ENCODE data around the gene SFTPD.

SFTPD gene

DNA sequence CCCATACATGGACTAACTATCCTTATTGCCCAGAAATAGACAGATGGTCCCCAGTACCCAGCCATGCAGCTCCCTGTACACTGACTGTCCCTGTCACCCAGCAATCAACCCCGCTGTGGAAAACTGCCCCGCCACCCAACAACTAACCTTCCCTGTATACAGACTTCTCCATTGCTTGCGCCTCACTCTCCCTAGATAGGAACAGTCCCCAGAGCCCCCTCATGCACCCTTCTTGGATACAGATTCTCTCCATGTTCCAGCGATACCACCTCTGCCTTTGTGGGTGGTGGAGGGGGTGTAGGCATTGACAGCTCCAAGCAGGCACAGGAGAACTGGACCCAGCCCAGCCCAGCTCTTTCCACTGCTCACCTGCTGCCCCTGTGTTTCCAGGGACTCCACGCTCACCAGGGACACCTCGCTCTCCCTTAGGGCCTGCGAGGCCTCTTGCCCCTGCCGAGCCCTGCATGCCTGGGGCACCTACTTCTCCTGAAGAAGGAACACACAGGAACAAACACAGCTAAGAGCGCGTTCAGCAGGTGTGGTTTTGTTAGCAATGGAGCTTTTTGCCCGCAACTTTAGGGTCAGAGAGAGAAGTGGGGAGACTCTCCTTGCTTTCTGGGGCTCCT is 7.2 kb downstream of the SFTPD start:
- TF ChIP-seq EZH2phosphoT487 (IDR thresholded peaks at IDR 0.05; ENCODE audit: low read depth) = no peak
- TF ChIP-seq, protein P1, sequence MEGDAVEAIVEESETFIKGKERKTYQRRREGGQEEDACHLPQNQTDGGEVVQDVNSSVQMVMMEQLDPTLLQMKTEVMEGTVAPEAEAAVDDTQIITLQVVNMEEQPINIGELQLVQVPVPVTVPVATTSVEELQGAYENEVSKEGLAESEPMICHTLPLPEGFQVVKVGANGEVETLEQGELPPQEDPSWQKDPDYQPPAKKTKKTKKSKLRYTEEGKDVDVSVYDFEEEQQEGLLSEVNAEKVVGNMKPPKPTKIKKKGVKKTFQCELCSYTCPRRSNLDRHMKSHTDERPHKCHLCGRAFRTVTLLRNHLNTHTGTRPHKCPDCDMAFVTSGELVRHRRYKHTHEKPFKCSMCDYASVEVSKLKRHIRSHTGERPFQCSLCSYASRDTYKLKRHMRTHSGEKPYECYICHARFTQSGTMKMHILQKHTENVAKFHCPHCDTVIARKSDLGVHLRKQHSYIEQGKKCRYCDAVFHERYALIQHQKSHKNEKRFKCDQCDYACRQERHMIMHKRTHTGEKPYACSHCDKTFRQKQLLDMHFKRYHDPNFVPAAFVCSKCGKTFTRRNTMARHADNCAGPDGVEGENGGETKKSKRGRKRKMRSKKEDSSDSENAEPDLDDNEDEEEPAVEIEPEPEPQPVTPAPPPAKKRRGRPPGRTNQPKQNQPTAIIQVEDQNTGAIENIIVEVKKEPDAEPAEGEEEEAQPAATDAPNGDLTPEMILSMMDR (IDR thresholded peaks at IDR 0.05; ENCODE audit: low read depth, low read length) = no peak
- H3K27me3 ChIP-seq (ENCODE audit: low read depth, low read length) = peaks cover 18% of the 10 kb centered on the region
- no peak overlapping the region for H3K4me3 ChIP-seq (ENCODE audit: low read length)
- H3K9me3 ChIP-seq (ENCODE audit: insufficient read depth, low read length) = no peaks in the 10 kb centered on the region
- H3K4me1 ChIP-seq (ENCODE audit: low read length) = peaks cover 15% of the 10 kb centered on the region
- H3K36me3 ChIP-seq (replicated peaks; ENCODE audit: low read depth, low read length) = no peaks in the 10 kb centered on the region
- H3K79me2 ChIP-seq (ENCODE audit: low read length) = no peaks in the 10 kb centered on the region
- no peak overlapping the region for H3K27ac ChIP-seq (ENCODE audit: low read length)
- H2AFZ ChIP-seq (ENCODE audit: low read depth, low read length) = no peak overlapping the region
- H3K9ac ChIP-seq (ENCODE audit: low read length) = no peak overlapping the region
- H3K4me2 ChIP-seq (ENCODE audit: low read length) = no peak overlapping the region
- H4K20me1 ChIP-seq (ENCODE audit: insufficient read depth, low read length) = no peaks in the 10 kb centered on the region

DNA sequence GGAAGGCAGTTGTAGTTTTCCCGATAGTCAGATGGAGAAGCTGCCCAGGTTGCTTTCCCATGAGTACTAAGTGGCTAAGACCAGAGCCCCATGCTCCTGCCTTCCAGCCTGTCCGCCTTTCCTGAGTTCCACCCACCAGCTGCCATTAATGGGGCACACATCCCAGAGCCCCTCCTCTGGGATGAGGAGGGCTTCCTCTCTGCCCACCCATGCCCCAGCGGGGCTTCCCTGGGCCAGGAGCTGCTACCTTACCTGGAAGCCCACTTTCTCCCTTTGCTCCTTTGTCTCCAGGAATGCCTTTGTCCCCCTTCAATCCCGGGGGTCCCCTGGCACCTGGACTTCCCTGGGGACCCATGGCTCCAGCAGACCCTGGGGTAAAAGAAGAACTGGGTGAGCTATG is 7.8 kb downstream of the SFTPD start:
- Histone ChIP-seq H3K27me3 (ENCODE audit: low read depth, low read length) (peaks cover 18% of the 10 kb centered on the region), H2AFZ (ENCODE audit: low read depth, low read length) (no peak overlapping the region), H3K79me2 (ENCODE audit: low read length) (no peaks in the 10 kb centered on the region), H3K9me3 (ENCODE audit: insufficient read depth, low read length) (no peaks in the 10 kb centered on the region), H3K4me1 (ENCODE audit: low read length) (peaks cover 15% of the 10 kb centered on the region), H3K27ac (ENCODE audit: low read length) (no peak overlapping the region), H3K9ac (ENCODE audit: low read length) (no peak overlapping the region), H3K4me2 (ENCODE audit: low read length) (no peak overlapping the region), H3K36me3 (replicated peaks; ENCODE audit: low read depth, low read length) (no peaks in the 10 kb centered on the region), H4K20me1 (ENCODE audit: insufficient read depth, low read length) (no peaks in the 10 kb centered on the region), H3K4me3 (ENCODE audit: low read length) (no peak overlapping the region)
- TF ChIP-seq, protein P1 (IDR thresholded peaks at IDR 0.05; ENCODE audit: low read depth, low read length) = no peak
- no peak for TF ChIP-seq EZH2phosphoT487 (IDR thresholded peaks at IDR 0.05; ENCODE audit: low read depth)

GRCh38 chr10:79940431-79940830 is 8.5 kb downstream of the SFTPD start:
- Histone ChIP-seq H4K20me1 (ENCODE audit: insufficient read depth, low read length) (no peaks in the 10 kb centered on the region), H3K36me3 (replicated peaks; ENCODE audit: low read depth, low read length) (no peaks in the 10 kb centered on the region), H3K27me3 (ENCODE audit: low read depth, low read length) (peaks cover 18% of the 10 kb centered on the region), H3K9me3 (ENCODE audit: insufficient read depth, low read length) (no peaks in the 10 kb centered on the region), H3K9ac (ENCODE audit: low read length) (no peak overlapping the region), H3K4me1 (ENCODE audit: low read length) (peaks cover 15% of the 10 kb centered on the region), H3K79me2 (ENCODE audit: low read length) (no peaks in the 10 kb centered on the region), H3K4me2 (ENCODE audit: low read length) (no peak overlapping the region), H2AFZ (ENCODE audit: low read depth, low read length) (no peak overlapping the region), H3K4me3 (ENCODE audit: low read length) (no peak overlapping the region), H3K27ac (ENCODE audit: low read length) (no peak overlapping the region)
- TF ChIP-seq, protein P1 (IDR thresholded peaks at IDR 0.05; ENCODE audit: low read depth, low read length) = no peak
- TF ChIP-seq EZH2phosphoT487 (IDR thresholded peaks at IDR 0.05; ENCODE audit: low read depth) = no peak

GRCh38 chr10:79939969-79940368 is 8.9 kb downstream of the SFTPD start:
- Histone ChIP-seq H4K20me1 (ENCODE audit: insufficient read depth, low read length) (no peaks in the 10 kb centered on the region), H3K9me3 (ENCODE audit: insufficient read depth, low read length) (no peaks in the 10 kb centered on the region), H3K4me2 (ENCODE audit: low read length) (no peak overlapping the region), H2AFZ (ENCODE audit: low read depth, low read length) (no peak overlapping the region), H3K36me3 (replicated peaks; ENCODE audit: low read depth, low read length) (no peaks in the 10 kb centered on the region), H3K4me3 (ENCODE audit: low read length) (no peak overlapping the region), H3K79me2 (ENCODE audit: low read length) (no peaks in the 10 kb centered on the region), H3K4me1 (ENCODE audit: low read length) (peaks cover 15% of the 10 kb centered on the region), H3K27me3 (ENCODE audit: low read depth, low read length) (peaks cover 15% of the 10 kb centered on the region), H3K27ac (ENCODE audit: low read length) (no peak overlapping the region), H3K9ac (ENCODE audit: low read length) (no peak overlapping the region)
- TF ChIP-seq, protein P1 (IDR thresholded peaks at IDR 0.05; ENCODE audit: low read depth, low read length) = no peak
- TF ChIP-seq EZH2phosphoT487 (IDR thresholded peaks at IDR 0.05; ENCODE audit: low read depth) = no peak
